ENCODE data around the gene PEA15.
A peak's percentile ranks its signal among the peaks of the same experiment; 100 is the strongest.

PEA15 gene

GRCh38 chr1:160186246-160186645 is 18.9 kb upstream of the PEA15 start:
- no peak for DNase-seq

- no peak for DNase-seq
Measured at GRCh38 chr1:160186729-160187128, 18.5 kb upstream of the PEA15 start.

- no peak for DNase-seq
Measured at GRCh38 chr1:160187407-160187806, 17.8 kb upstream of the PEA15 start.

DNA sequence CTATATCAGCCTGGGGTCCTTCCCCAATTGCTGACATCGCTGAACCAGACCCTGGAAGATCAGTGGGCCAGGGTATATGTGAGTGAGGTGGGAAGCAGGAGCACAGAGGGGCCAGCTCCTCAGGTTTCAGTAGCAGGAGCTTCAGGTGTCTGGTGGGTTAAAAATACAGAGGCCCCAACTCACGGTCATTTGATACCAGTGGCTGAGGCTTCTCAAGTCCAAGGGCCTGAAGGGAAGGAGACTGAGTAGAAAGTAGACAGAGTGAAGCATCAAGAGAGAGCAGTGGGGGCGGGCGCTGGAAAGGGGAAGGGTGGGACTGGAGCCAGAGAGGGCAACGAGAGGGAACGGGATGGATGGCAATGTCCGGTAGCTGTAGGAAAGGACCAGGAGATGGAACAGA is 16.8 kb upstream of the PEA15 start:
- DNase-seq: no peak

DNA sequence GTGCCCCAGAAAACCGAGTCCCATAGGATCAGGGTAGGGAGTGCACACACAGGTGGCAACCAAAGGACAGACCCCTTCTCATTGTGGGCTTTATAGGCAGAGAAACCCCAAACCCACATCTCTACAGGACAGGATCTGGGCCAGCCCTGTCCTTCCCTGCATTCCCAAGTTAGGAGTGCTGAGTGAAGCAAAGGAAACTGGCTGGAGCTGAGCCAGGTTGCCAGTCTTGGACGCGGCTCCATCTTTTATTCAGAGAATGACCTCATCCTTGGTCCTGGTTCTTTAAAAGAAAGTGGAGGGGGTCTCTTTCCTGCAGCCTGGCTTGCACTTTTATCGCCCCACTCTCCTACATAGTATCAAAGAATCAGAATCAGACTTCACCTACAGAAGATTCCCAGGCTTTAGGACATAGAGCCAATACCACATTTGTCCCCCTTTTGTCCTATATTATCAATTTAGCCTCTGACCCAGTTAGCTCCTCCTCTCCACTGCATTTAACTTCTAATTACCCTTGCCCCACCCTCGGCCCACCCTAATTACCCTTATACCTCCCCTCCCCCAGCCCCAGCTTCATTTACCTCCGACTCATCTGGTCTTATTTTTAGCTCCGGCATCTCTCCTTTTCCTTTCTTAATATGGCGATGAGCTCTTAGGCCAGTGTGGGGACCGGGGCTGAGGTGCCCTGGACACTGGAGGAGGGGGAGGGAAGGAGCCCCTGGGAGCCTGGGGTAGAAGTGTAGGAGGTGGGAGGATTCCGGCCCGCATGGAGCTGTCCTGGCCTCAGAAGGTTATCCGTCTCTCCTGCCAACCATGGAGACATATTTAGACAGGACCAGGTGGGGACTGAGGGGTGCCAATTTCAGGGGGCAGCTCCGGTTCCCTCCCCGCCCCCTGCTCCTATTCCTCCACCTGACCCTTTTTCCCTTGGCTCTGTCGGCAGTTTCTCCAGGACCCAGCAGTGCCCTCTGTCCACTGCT is 15.2 kb upstream of the PEA15 start, which contains the start of gene CASQ1:
Gene CASQ1 (plus strand): TSS at position 927 of the 977 bp plus-strand sequence. CDS start 177 bp downstream, outside the sequence.
- DNase-seq: no peak

GRCh38 chr1:160191756-160192155 is 13.4 kb upstream of the PEA15 start:
- DNase-seq: no peak

DNA sequence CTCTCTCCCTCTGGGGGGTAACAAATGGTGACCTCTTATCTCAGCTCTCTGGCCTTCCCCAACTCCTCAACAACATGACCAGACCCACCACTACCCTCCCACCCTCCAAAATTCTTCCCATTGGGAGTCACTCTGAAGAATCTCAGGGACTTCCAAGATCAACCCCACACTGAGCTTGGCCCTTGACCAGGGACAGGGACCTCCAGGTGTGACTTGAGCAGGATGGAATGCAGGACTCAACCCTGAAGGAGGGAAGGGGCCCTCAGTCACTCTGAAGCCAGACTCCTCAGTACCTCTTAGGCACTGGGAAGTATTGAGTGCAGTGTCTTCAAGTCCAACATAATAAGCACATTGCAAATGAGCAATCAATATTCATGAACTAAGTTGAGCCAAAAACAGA is 12.9 kb upstream of the PEA15 start:
- DNase-seq: no peak

GRCh38 chr1:160193091-160193819 is 11.9 kb upstream of the PEA15 start:
- DNase-seq: peak; percentile 80 to 91

DNA sequence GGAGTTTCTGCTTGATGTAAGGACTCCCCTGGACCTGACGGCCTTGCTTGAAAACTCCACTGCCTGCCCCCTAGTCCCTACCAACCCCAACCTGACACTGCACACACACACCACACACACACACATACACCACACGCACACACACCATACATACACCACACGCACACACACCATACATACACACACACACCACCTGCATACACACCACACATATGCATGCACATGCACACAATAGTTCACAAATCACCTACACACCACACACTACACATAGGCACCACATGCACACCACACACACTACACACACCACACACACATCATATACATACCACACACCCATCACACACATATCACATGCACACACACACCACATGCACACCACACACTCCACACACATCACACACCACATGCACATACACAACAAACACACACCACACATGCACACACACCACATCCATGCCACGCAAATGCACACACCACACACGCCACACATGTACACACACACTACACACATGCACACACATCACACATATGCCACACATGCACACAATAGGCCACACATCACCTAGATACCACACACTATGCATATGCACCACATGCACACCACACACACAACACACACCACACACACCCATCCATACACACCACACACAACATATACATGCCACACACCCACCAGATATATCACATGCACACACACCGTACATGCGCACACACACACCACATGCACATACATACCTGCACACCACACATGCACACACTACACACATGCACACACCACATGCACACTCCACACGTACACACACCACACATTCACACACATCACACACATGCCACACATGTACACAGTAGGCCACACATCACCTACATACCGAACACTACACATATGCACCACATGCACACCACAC is 11.1 kb upstream of the PEA15 start:
- DNase-seq: no peak

- no peak for DNase-seq
Measured at GRCh38 chr1:160194737-160195059, 10.5 kb upstream of the PEA15 start.

GRCh38 chr1:160196143-160196542 is 9.0 kb upstream of the PEA15 start:
- no peak for DNase-seq

GRCh38 chr1:160197231-160197630 is 8.0 kb upstream of the PEA15 start:
- no peak for DNase-seq

GRCh38 chr1:160200786-160201185 is 4.4 kb upstream of the PEA15 start:
- DNase-seq: no peak

- DNase-seq: no peak
Measured at GRCh38 chr1:160204526-160205241, 500 bp upstream of the PEA15 start.

GRCh38 chr1:160206036-160206389 is 829 bp downstream of the PEA15 start:
- peak in 1 of 2 experiments; percentile 34 for DNase-seq

DNA sequence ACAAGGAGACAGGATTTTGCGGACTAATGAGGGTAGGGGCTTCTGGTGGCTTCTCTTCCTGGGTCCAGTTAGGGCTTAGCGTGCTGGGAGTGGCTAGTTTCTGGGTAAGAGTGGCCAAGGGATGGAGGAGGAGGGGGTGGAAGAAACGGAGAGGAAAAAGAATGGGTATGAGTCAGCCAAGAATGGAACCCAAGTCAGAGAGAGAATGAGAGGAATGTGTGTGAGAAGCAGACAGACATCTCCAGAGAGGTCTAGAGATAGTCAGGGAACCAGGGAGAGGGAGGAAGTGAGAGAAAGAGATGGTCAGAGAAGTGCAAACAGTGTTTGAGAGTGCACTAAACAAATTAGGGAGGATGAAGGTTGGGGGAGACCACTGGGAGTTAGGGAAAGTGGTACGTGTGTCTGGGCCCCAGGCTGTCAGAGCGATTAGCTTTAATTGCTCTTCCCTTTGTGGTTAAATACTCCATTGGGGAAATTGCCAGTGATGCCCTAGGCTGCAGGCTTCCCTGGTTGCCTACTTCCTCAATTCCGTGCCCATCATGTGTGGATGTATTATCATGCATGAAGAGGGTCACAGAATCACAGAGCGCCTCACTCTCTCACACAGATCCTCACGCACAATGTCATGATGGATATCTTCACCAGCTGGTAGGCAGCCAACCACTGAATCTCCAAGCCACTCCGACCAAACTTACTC is 1.4 kb downstream of the PEA15 start:
- DNase-seq: peak; percentile 38 to 72

- no peak for DNase-seq
Measured at GRCh38 chr1:160207118-160207650, 2.0 kb downstream of the PEA15 start.

- no peak for DNase-seq
Measured at GRCh38 chr1:160207771-160208556, 2.8 kb downstream of the PEA15 start.

GRCh38 chr1:160208557-160209320 is 3.6 kb downstream of the PEA15 start:
- no peak for DNase-seq
